NCI-H2196 treated with DMSO at 0.1 percent for 48 hours (cell line): ENCODE measurements around the gene TRABD2B.

Source experiments
- DNase-seq: peaks from one replicate; lab custom pipeline; 2025; ENCODE audit not compliant: unreplicated experiment; lab: John Stamatoyannopoulos, UW

Gene TRABD2B

DNA sequence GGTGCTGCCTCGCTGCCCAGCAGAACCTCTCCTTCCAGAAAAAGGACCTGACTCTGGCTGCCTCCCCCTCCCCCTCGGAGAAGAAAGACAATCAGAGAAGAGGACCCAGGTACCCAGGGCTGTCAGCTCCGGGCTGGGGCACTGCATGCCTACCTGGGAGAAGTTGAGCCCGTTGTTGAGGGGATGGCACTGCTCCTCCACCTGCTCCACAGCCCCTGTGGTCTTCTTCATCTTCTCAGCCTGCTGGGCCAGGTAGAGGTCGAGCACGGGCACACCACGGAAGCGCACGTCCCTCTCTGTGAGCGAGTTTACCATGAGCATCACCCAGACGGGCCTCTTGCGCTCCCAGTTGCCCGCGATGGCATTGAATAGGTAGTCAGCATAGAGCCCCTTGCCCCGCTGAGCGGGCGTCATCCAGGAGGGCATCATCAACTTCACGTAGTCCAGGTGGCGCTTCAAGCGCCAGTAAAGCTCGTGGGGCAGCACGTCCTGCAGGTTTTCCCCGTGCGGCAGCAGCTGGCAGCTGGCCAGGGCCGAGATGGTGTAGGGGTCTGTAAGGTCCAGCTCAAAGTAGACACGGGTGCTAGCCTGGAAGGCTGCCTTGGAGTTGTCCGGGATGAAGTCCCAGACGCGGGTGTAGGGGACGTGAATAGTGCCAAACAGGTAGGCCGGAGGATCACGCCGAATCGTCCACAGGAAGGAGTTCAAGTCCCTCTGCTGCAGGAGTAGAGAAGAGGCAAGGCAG is 3.1 kb downstream of the TRABD2B start:
- DNase-seq, result no peak

GRCh38 chr1:47993416-47993740 is 3.8 kb downstream of the TRABD2B start:
- no peak for DNase-seq

DNA sequence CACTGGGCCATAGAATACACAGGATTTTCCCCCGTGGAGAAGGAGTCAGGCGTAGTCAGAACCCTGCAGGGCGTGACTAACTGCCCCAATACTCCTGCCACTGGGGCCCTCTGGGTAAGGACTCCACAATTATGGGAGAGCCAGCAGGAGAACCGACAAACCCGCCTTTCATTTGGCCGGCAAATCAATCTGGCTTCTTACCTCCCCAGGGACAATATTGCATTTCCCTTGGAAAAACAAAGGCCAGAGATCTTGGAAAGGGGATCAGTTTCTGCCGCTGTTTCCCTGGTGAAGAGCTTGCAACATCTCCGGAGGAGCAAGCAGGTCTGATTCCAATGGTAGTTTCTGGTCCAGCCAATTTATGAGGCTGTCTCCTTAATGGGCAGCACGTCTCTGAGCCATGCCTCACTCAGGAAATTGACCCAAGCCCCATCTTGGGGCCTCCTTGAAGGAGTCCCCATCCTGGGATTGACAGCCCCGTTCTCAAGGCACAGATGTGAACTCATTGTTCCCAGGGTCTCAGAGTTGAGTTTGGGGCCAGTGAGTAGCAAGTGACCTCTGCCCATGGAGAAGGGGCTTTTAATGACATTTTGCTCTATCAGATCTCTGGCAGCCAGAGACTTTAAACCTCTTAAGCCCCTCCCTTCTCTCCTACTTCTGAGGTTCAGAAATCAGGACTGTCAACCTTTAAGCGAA is 4.3 kb downstream of the TRABD2B start:
- DNase-seq, result no peak

GRCh38 chr1:47991673-47992072 is 5.5 kb downstream of the TRABD2B start:
- no peak for DNase-seq

DNA sequence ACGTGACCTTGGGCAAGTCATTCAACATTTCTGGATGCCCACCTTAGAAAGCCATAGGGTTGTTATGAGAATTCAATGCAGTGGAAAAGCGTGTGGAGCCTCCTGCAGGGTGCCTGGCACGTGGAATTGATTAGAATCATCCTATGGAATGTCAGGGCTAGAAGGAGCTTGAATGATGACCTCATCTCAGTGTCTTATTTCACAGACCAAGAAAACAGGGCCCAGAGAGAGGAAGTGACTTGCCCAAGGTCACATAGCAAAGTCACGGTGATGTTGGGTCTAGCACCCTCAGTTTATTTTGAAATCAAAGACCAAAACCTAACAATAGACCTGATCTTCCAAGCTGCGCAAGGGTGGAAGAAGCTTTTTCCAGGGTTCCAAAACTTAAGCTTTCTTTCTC is 6.0 kb downstream of the TRABD2B start:
- no peak for DNase-seq

DNA sequence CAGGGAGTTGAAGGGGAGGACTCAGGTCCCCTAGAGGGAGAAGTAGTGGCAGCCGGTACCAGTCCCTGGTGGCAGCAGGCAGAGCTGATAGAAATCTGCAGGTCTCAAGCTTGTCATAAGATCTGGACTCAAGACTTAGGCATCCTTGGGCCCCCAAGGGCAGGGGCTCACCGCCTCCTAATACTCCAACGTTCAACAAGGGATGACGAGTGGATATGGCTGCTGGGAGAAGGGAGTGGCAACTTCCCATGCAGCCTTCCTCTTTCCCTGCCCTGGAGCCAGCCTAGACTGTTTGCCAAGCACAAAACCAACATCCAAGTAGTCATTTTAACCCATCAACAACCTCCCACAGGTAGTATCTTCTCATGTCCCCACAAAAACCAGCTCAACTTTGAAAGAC is 6.9 kb downstream of the TRABD2B start:
- DNase-seq, result no peak

DNA sequence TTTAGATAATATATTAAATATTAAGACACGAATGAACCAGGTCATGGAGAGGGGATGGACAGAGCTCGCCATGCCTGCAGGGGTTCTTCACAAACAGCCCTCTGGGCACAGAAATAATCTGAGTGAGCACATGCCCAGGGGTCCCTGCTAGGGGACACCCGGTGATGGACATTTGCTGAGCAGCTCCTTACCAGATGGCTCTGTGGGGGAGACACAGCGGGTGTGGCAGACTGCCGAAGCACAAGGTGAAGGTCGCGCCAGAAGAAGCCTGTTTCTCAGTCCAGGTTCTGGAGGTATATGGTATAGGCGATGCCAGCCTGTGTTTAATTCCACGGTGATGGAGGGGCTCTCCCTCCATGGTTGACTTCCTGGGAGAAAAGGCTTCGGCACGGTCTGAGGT is 9.6 kb downstream of the TRABD2B start:
- DNase-seq, result no peak

- DNase-seq, result no peak
These were observed 10.4 kb downstream of the TRABD2B start for GRCh38 chr1:47986761-47987200.

DNA sequence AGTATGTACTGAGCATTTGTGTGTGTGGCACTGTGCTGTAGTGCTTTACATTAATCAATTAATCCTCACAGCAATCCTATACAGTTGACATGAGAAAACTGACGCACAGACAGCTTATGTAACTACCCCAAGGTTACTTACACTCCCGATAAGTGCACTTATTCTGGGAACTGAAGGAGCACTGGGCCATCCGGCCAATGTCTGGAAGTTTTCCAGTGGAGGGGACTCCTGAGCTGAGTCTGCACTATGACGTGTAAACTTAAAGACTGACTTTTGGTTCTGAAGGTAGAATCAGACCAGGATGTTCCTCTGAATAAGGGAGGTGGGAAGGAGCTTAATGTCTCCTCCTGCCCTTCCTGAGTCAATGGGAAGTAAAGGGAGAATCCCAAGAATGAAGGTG is 12.2 kb downstream of the TRABD2B start:
- no peak for DNase-seq

DNA sequence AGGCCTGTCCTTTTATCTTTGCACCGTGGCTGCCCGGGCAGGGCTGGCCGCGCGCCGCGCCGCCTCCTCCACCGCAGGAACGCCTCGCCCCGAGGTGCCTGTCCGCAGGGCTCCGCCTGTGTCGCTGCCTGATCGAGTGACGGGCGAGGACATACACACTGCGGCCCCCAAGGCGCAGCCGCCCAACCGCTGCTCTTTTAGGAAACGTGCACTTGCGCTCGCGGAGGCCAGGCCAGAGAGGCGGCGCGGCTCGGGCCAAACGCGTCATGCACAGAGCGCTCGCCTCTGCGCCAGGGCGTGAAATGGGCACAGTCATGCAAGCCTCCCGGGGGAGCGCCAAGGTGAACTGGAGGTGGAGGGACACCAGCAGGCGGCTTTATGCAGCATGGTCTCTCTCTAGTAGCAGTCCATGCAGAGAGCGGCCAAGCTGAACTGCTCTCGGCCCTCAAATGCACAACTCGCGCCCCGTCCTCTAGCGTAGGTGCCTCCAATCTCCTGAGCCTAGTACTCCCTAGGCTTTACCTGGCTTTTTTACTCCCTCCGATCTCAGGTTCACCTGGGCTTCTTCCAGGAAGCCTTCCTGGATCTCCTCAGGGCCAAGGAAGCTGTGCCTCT is 12.9 kb downstream of the TRABD2B start:
- no peak for DNase-seq

DNA sequence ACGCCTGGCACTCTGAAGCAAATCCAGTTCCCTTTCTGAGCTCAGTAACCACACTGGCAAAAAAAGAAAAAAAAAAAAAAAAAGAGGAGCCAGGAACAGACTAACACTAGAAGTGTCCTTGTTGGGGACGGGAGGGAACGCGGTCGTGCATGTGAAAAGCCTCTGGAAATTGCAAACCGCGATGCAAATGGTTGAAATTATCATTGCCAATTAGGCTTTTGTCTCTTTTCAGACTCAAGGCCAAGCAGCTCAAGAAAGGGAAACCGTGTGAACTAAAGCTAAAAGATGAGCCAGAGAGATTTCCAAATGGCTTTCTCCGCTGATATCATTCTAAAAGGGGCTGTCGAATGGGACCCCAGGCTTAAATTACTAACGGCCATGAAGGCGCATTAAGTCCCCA is 13.5 kb downstream of the TRABD2B start:
- no peak for DNase-seq

- DNase-seq, result no peak
These were observed 15.4 kb downstream of the TRABD2B start for GRCh38 chr1:47981667-47982350.

- DNase-seq, result no peak
These were observed 16.7 kb downstream of the TRABD2B start for GRCh38 chr1:47980501-47980900.

DNA sequence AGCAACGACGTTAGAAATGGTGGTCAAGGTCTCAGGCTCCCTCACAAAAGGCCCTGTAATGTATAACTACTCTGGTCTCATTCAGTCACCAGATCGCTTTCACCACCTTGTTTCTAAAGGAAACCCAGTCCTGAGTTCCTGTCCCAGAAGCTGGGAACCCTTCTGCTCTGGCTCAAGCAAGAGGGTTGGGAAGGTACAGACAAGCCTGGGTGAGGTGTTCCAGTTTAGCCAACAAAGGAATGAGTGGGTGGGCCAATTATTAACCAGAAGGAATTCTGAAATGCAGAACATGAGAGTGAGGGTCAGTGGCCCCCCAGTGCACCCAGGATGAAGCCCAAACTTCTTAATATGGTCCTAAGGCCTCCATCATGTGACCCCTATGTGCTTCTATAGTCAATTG is 17.5 kb downstream of the TRABD2B start:
- DNase-seq, result no peak

GRCh38 chr1:47978486-47978885 is 18.7 kb downstream of the TRABD2B start:
- no peak for DNase-seq

GRCh38 chr1:47976728-47977127 is 20.5 kb downstream of the TRABD2B start:
- DNase-seq, result no peak

DNA sequence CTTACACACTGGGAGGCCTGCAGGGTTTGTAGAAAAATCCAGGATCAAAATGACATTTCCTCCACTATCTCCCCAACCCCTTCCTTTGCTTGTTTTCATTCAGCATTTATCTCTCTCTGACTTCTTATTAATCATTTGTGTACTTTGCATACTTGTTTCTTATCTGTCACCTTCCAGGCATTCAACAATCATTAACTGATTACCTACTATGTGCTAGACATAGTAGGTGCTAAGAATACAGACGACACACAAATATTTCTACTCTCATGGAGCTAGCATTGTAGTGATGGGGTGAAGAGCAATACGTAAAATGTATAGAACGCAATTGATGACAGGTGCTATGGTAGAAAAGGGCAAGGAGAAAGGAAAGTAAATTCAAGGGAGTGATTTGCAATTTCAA is 20.9 kb downstream of the TRABD2B start:
- DNase-seq, result no peak

DNA sequence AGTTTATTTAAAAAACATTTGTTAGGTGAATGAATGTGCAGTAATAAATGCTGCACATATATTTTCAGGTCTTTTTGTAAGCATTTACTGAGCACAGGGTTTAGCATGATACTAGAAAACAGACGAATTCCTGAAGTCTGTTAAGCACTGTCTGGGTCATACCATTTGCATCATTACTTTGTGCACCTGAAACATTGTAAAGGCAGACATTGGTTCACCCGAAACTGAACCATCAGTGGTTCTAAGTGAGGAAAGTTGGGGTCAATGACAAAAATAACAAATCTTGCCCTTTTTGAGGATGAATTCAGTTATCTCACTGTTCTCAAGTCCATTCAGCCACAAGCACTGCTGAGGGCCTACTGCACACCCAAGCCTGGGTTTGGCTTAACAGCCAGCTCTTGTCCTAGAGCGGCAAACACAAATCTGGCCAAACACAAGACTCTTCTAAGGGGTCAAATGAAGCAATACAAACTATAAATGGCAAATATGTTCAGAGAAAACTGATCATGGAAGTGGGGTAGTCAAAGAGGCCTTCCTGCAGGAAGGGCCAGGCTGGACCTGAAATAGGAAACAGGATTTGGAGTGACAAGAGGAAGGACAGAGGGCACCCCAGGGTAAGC is 21.8 kb downstream of the TRABD2B start:
- no peak for DNase-seq

DNA sequence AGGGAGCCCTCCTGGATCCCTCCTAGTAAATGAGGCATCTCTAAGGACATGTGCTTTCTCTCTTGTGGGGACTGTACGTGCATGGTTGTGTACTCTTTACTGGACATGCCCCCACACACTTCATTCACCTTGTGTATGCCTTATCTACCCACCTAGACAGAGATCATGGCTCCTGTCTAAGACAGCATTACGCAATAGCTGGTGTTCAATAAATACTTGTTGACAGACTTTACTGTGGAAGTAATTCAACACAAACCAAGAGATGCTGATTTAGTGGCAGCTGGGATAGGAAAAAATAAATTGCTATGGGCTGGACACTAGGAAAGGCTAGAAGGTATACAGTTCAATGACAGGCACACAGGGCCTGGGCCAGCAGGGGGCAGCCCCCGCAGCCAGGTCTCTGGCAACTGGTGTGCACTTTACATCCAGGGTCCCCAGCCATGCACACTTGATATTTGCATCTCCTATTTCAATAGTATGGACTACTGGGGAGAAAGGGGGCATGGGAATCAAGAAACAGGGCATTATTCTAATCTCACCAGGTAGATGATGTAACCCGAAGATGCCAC is 24.2 kb downstream of the TRABD2B start:
- DNase-seq, result no peak

DNA sequence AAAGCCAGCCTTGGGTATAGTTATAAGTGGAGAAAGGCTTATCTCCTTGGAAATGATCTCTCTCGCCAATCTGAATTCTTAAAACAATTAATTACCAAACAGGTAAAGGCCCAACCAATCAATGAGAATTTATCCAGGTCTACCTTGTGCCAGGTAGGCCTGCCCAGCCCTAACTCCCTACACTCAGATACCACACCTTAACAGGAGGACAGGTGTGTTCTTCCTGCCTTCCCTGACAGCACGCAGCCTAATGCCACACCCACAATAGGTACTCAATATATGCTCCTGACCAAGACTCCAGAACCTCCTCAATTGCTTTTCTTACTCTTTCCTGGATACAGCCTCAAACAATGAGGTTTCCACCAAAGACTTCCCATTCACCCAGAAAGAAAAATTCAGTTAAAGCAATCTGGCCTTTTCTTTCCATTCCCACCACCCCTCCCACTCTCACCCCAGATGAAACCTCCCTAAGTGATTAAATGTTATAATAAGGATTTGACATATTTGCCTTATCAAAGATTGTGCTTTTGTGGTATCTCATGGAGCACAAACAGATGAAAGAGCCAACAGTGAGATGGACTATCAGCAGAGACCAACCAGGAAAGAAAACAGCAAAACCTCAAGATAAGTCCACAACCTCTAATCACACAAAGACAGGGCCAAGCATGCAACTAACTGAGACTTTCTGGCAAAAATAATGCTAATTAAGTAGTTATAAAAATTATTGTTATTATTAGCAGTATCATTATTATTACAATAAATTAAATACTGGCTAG is 25.6 kb downstream of the TRABD2B start:
- DNase-seq, result no peak
